ENCODE results near the gene ZNF345.
A peak's percentile ranks its signal among the peaks of the same experiment; 100 is the strongest.

Gene ZNF345

DNA sequence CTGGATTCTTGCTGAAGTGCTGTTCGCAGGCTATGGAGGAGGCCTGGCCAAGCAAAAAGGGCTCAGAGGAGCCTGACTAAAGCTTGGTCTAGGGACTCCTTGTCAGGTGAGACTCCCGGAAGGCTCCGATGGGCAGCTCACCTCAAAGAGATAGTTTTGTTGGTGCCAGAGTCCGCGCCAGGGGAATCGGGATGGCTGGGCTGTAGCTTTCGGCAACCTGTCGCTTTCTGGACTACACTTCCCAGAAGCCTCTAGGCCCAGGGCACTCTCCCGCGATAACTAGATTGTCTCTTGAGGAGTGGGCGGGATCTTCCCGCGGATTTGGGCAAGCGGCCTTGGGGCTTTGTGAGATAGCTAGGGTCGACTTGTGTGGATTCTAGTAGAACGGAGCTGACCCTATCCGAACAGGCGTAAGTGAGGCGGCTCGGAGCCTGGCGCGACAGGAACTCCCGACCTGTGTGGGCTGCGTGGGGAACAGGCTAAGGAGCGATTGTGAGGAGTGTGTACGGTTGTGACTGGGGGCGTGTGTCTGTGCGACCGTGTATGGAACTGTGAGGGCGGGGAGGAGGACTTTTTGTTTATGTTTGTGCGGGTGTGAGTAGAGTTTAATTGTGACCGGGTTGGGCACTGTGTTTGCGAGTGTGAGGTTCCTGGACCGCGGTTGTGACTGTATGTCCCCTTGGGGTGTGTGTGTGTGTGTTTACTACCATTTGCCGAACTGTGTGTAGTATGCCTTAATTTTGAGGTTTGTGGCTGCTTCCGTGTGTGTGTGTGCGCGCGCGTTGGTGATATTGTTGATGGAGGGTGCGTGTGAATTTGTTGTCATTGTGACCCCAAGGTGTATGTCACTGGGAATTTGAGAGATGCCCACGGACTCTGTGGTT is at the start of gene ZNF345:
Gene ZNF345 (plus strand): TSS at position 318 of the 884 bp plus-strand sequence. CDS start 25,955 bp downstream, outside the sequence.
- DNase-seq (ENCODE audit: low read depth) = peak; percentile 77

DNA sequence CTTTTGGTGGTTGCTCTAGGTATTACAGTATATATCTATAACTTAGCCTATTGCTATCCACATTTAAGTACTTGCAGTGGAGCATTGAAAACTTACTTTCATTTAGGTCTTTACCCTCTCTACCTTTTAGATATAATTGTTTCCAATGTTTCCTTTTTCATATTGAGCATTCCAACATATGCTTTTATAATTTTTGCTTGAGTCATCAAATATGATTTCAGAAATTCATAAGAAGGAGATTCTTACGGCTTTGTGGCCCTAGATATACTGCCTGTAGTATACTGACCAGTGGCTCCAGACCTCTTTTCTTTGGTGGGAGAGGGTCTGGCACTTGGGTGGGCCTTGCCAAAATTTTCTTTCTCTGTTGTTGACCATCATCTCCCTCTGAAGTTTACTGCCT is 45.3 kb upstream of the ZNF345 start:
- DNase-seq (ENCODE audit: low read depth) = no peak

GRCh38 chr19:36807029-36807428 is 43.6 kb upstream of the ZNF345 start:
- DNase-seq (ENCODE audit: low read depth) = no peak

DNA sequence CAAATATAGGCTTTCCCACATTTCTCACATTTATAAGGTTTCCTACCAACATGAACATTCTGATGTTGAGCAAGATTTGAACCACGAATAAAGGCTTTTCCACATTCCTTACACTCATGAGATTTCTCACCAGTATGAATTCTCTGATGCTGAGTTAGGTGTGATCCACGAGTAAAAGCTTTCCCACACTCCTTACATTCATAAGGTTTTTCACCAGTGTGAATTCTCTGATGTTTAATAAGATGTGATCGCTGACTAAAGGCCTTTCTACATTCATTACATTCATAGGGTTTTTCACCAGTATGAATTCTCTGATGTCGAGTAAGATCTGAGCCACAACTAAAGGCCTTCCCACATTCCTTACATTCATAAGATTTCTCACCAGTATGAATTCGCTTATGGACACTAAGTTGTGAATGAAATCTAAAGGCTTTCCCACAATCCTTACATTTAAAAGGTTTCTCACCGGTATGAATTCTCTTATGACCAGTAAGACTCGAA is 31.5 kb upstream of the ZNF345 start:
- no peak for DNase-seq (ENCODE audit: low read depth)

- no peak for DNase-seq (ENCODE audit: low read depth)
These were observed 28.9 kb upstream of the ZNF345 start for GRCh38 chr19:36821758-36822157.

- DNase-seq (ENCODE audit: low read depth) = no peak
These were observed 17.2 kb upstream of the ZNF345 start for GRCh38 chr19:36833430-36833829.

GRCh38 chr19:36837176-36837905 is 13.3 kb upstream of the ZNF345 start:
- DNase-seq (ENCODE audit: low read depth) = no peak

- peak; percentile 76 for DNase-seq (ENCODE audit: low read depth)
These were observed 12.5 kb upstream of the ZNF345 start, which contains the start of gene ZNF790 for GRCh38 chr19:36837906-36838783. Gene ZNF790, minus strand, starts transcription at chr19:36838387. Its CDS starts 12,768 bp downstream, at chr19:36825619.

DNA sequence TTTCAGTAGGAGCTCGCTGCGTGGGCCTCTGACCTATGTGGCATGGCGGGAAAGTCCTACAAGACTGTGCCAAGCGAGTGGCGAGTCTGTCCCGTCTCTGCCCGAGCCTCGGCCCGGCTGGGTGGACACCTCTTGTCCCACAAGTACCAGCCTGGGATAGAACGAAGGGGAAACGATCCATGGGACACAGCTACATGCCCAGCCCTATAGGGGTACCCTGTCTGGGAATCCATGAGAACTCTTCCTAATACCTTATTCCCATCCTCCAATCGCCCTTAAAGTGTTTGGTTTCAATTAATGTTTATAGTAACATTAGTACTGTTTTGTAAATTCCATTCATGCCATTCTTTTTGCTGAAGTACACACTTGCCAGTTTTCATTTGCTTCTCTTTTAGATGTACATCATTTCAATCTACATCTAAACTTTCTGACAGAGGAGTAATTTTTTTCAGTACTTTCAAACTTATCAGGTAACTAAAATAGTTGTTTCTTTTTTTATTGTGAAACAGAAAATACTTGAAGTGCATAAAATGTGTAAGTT is 11.8 kb upstream of the ZNF345 start:
- DNase-seq (ENCODE audit: low read depth) = no peak

DNA sequence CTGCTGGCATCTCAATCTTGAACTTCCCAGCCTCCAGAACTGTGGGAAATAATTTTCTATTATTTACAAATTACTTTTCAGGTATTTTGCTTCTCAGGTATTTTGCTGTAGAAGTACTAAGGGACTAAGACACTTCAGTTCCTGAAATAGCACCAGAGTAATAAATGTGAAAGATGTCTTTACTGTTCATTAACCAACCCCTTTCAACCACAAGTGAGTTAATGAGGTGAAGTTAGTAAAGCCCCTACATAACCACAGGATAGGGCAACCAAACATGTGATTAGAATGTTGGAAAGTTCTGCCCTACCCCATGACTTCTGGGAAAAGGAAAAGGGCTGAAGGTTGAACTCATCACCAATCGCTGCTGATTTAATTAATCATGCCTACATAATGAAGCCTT is 2.7 kb upstream of the ZNF345 start:
- DNase-seq (ENCODE audit: low read depth) = no peak

DNA sequence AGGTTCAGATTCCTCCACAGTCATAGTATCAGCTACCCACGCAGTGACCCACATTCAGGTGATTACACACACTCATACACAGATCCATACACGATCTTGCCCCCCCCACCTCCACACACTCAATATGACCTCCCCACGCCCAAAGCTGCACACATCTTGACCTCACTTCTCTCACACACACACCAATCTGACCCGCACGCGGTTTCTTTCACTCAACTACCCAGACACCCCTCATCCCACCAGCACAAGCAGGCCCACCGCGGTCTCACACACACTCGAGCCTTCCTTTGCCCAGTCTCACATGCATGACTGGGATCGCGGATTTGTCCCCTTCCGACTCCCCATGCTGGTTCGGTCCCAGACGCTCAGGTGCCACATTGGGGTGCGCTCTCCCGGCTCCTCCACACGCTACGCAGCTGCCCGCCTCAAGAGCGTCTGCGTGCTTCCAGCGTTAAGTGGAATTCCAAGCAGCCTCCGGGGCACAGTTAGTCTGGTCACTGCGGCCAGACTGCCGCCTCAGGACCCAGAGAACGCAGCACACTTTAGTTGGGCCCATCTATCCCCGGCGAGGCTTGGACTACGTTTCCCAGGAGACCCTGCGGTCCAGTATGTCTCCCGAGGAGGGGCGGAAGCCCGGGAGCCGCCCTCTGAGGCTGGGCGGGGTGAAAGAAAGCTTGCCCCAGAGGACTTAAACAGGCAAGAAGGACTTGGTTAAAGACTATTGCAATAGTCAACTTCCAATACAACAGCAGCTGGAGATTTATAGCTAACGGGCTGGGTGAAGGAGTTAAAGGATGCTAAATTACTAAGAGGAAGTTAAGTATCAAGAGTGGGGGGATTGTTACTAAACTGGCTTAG is 746 bp upstream of the ZNF345 start:
- peak; percentile 82 for DNase-seq (ENCODE audit: low read depth)

GRCh38 chr19:36851898-36852297 is 1.2 kb downstream of the ZNF345 start:
- no peak for DNase-seq (ENCODE audit: low read depth)

DNA sequence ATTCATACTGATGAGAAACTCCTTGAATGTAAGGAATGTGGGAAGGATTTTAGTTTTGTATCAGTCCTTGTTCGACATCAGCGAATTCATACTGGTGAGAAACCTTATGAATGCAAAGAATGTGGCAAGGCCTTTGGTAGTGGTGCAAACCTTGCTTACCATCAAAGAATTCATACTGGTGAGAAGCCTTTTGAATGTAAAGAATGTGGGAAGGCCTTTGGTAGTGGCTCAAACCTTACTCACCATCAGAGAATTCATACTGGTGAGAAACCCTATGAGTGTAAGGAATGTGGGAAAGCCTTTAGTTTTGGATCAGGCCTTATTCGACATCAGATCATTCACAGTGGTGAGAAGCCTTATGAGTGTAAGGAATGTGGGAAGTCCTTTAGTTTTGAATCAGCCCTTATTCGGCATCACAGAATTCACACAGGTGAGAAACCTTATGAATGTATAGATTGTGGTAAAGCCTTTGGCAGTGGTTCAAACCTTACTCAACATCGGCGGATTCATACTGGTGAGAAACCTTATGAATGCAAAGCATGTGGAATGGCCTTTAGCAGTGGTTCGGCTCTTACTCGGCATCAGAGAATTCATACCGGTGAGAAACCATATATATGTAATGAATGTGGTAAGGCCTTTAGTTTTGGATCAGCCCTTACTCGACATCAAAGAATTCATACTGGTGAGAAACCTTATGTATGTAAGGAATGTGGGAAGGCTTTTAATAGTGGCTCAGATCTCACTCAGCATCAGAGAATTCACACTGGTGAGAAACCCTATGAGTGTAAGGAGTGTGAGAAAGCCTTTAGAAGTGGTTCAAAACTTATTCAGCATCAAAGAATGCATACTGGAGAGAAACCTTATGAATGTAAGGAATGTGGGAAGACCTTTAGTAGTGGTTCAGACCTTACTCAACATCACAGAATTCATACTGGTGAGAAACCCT is 26.6 kb downstream of the ZNF345 start:
- DNase-seq (ENCODE audit: low read depth) = no peak

DNA sequence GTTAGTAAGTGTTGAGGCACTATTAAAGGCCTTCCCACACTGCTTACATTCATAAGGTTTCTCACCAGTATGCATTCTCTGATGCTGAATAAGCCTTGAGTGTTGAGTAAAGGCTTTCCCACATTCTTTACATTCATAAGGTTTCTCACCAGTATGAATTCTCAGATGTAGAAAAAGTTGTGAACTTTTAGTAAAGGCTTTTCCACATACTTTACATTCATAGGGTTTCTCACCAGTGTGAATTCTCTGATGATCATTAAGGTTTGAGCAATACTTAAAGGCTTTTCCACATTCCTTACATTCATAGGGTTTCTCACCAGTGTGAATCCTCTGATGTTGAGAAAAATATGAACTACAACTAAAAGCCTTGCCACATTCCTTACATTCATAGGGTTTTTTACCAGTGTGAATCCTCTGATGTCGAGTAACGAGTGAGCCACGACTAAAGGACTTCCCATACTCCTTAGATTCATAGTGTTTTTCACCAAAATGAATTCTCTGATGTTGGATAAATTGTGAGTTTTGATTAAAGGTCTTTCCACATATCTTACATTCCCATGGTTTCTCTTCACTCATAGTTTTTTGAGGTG is 41.2 kb downstream of the ZNF345 start:
- no peak for DNase-seq (ENCODE audit: low read depth)

DNA sequence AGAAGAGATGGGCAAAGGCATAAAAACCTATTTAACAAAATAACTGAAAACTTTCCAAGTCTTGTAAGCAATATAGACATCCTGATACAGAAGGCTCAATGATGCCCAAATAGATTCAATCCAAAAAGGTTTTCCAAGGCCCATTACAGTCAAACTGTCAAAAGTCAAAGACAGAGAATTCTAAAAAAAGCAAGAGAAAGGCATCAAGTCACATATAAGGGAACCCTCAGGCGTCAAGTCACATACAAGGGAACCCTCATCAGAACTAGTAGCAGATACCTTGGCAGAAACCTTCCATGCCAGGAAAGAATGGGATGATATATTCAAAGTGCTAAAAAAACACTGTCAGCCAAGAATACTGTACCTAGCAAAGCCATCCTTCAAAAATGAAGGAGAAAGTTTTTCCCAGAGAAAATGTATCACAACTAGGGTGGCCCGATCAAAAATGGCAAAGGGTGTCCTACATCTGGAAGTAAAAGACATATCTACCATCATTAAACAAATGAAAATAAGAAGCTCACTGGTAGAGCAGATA is 44.2 kb downstream of the ZNF345 start:
- no peak for DNase-seq (ENCODE audit: low read depth)

- no peak for DNase-seq (ENCODE audit: low read depth)
These were observed 47.7 kb downstream of the ZNF345 start for GRCh38 chr19:36898422-36898821.

DNA sequence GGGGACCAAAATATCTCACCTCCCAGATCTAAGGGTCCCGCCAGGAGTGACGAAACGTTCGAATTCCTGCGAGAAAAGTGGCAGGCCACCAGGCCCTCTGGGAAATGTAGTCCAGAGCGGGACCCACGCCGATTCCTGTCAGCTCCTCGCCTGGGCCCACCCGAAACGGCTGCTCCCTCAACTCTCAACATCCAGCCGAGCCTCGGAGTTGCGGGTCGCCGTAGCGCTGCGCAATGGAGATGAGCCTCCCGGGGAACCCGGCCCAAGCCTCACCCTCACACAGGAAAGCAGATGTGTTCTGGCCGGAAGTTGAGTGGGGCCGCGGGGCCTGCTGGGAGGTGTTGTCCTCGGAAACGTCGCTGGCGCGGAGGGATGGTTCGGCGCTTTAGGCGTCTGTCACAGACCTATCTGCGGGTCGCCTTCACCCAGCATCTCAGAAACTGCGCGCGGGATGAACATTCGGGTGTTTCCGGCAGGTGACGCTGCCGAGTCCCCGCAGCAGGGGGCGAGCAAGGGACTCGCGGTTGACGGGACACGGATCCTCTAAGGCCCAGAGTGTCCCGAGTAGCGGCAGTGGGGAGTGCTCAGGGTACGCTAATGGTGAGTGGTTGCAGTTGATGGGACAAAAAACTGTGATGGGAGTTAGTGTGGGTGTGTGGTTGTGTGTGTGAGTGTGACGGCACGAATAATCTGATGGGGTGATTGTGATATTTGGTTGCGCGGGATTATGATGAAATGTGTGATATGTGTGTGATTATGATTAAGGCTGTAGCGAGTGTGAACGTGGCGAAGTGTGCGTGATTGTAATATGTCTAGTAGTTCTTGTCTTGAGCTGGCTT is 65.5 kb downstream of the ZNF345 start, which contains the start of the genes ZNF568 and ZNF829:
Gene ZNF568 (plus strand): TSS at position 341 of the 839 bp plus-strand sequence. CDS start 6,439 bp downstream, outside the sequence.
Gene ZNF829 (minus strand): TSS at position 300 of the 839 bp plus-strand sequence. CDS start 1,124 bp downstream, outside the sequence.
- peak; percentile 87 for DNase-seq (ENCODE audit: low read depth)

GRCh38 chr19:36916991-36917390 is 66.3 kb downstream of the ZNF345 start:
- no peak for DNase-seq (ENCODE audit: low read depth)
